PFSK-1 (cell line): ENCODE data around the gene RAPH1.

Experiments
- POLR2AphosphoS5 ChIP-seq: IDR thresholded peaks from 2 replicates; pipeline ENCODE4 v1.6.1; 2012; ENCODE audit warnings: low read depth, mild to moderate bottlenecking, control low read depth, low read length, moderate library complexity
- SIN3A ChIP-seq: IDR thresholded peaks from 2 replicates; pipeline ENCODE4 v1.6.1; 2012; ENCODE audit warnings: mild to moderate bottlenecking, low read length, moderate library complexity, borderline replicate concordance; ENCODE audit not compliant: insufficient read depth
- TAF1 ChIP-seq: IDR thresholded peaks from 2 replicates; pipeline ENCODE4 v1.6.1; 2012; ENCODE audit warnings: low read length, control low read depth, borderline replicate concordance; ENCODE audit not compliant: insufficient read depth

DNA sequence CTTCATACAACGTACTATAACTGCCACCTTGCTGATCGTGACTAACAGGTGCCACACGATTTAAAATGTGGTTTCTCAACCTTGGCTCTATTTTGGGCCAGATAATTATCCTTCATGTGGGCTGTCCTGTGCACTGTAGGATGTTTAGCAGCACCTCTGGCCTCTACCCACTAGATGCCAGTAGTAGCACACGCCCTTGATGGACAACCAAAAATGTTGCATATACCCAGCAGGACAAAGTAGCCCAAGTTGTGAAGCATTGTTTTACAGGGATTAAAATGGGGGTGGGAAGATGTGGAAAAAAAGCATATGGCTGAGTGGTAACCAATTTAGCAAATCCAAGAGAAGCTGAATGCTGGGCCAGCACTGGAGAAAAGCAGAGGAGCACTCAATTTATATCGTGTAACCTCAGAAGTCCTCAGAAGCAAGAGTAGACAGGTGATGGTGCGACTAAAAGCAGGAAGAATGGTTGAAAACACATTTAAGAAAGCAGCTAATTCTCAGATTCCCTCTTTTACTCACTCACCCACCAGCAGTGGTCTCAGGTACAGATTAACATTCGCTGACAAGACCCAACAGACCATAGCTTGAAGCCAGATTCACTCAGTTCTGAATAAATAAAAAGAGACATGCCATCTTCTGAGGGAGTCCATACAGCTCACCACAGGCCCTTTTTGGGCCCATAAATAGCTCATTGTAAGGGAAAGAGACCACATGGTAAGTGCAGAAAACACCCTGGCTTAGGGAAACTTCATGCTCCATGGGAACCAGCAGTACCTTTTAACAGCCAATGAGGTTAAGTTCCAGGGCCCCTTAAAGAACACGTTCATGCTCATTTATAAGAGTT, 50.6 kb downstream of the RAPH1 start:
- TF ChIP-seq TAF1 (no peak), POLR2AphosphoS5 (no peak), SIN3A (no peak)
